Esophagus squamous epithelium (tissue), 4 donors: ENCODE data around the gene NKX2-2.

ENCODE experiments used
- CTCF ChIP-seq, 6 experiments: fragments of 450-650 bp in 4 of 6; fragments of 200-600 bp in 2 of 6; sonication (generic) in 2 of 6; IDR thresholded peaks; one replicate each; pipeline ENCODE4 v1.5.1; 2016 to 2019; ENCODE audit warnings: antibody characterized with exemption in 6 of 6, mild to moderate bottlenecking in 4 of 6, moderate library complexity in 4 of 6
- POLR2A ChIP-seq, 4 donors: fragments of 450-650 bp; IDR thresholded peaks; one replicate each; pipeline ENCODE4 v1.6.1; 2017; ENCODE audit warnings: antibody characterized with exemption in 4 of 4, mild to moderate bottlenecking in 4 of 4, moderate library complexity in 3 of 4

GRCh38 chr20:21505161-21505809 lies 8.6 kb downstream of the NKX2-2 start:
- TF ChIP-seq POLR2A (IDR thresholded peaks at IDR 0.05) (no peak), CTCF (IDR thresholded peaks at IDR 0.05) (peak; percentile 86 to 98 (median 97))
